Fibroblast of villous mesenchyme (primary cell): ENCODE data around the gene CFAP65. TPM values are rescaled to one million over a fixed set of nuclear protein-coding genes. Genes with fewer than 3 reads are reported as not detected.

Source experiments
- DNase-seq: peaks from one replicate; pipeline ENCODE4 v3.0.0-alpha.2; 2010; ENCODE audit warnings: low read depth
- H3K4me3 ChIP-seq: 2 replicates; pipeline ENCODE4 v1.5.1; 2011; ENCODE audit warnings: low read depth, mild to moderate bottlenecking, low read length
- total RNA-seq: library from RNA; depleted of rRNA; stranded (reverse); fragments of >200 nt; gene quantifications from 2 replicates; pipeline ENCODE4 v1.2.3, GENCODE V29; 2012
- TF ChIP-seq, protein P1 (sequence below): IDR thresholded peaks from 2 replicates; pipeline ENCODE4 v1.5.1; 2012; ENCODE audit warnings: low read depth, mild to moderate bottlenecking, low read length; ENCODE audit not compliant: insufficient read depth

Gene CFAP65
- total RNA-seq, 1 donor: not detected

GRCh38 chr2:219038600-219038999 is 2.7 kb downstream of the CFAP65 start:
- H3K4me3 ChIP-seq: no peak overlapping the region
- TF ChIP-seq, protein P1, sequence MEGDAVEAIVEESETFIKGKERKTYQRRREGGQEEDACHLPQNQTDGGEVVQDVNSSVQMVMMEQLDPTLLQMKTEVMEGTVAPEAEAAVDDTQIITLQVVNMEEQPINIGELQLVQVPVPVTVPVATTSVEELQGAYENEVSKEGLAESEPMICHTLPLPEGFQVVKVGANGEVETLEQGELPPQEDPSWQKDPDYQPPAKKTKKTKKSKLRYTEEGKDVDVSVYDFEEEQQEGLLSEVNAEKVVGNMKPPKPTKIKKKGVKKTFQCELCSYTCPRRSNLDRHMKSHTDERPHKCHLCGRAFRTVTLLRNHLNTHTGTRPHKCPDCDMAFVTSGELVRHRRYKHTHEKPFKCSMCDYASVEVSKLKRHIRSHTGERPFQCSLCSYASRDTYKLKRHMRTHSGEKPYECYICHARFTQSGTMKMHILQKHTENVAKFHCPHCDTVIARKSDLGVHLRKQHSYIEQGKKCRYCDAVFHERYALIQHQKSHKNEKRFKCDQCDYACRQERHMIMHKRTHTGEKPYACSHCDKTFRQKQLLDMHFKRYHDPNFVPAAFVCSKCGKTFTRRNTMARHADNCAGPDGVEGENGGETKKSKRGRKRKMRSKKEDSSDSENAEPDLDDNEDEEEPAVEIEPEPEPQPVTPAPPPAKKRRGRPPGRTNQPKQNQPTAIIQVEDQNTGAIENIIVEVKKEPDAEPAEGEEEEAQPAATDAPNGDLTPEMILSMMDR: no peak
- DNase-seq: no peak

- TF ChIP-seq, protein P1: no peak
- no peak for DNase-seq
- no peak overlapping the region for H3K4me3 ChIP-seq
These were observed 3.4 kb downstream of the CFAP65 start for GRCh38 chr2:219037783-219038499.

- H3K4me3 ChIP-seq: no peak overlapping the region
- DNase-seq: no peak
- TF ChIP-seq, protein P1: no peak
These were observed 5.4 kb downstream of the CFAP65 start for GRCh38 chr2:219035942-219036341.

DNA sequence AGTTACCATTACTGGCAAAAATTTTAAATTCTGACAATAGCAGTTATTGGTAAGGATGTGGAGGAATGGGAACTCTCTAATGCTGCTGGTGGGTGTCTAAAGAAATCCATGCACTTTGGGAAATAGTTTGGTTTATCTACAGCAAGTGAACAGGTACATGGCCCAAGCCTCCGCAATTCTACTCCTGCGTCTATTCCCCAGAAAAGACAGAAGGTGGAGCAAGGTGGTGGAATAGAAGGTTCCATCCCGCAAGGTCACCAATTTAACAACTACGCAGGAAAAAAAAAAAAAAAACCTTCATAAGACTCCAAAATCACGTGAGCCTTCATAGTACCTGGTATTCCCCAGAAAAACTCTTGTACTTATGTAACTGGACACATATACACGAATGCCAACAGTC is 6.5 kb downstream of the CFAP65 start:
- TF ChIP-seq, protein P1: no peak
- no peak for DNase-seq

GRCh38 chr2:219032051-219032745 is 9.1 kb downstream of the CFAP65 start:
- DNase-seq: no peak
- TF ChIP-seq, protein P1: no peak
- no peak overlapping the region for H3K4me3 ChIP-seq

More for the DNA sequence above, 6.5 kb downstream of the CFAP65 start:
- no peak overlapping the region for H3K4me3 ChIP-seq

- TF ChIP-seq, protein P1: no peak
- DNase-seq: no peak
- no peak overlapping the region for H3K4me3 ChIP-seq
These were observed 10.1 kb downstream of the CFAP65 start for GRCh38 chr2:219031005-219031738.
